Stomach (tissue), 9 donors: Measurements from ENCODE around the gene SCRG1. TPM values are rescaled to one million over a fixed set of nuclear protein-coding genes. Genes with fewer than 3 reads are reported as not detected.

Experiments used
- DNase-seq, 2 donors: peaks; one replicate each; pipeline versions ENCODE4 v3.0.0 to v3.0.0-alpha.2; 2013 to 2019
- H3K27ac ChIP-seq, 5 donors: fragments of 200-600 bp in 4 of 5; sonication (generic) in 4 of 5; one replicate each; pipeline ENCODE4 v1.5.1; 2013 to 2019; ENCODE audit warnings: mild to moderate bottlenecking in 1 of 5, moderate library complexity in 1 of 5
- H3K27me3 ChIP-seq, 3 donors: fragments of 200-600 bp; sonication (generic); one replicate each; pipeline ENCODE4 v1.5.1; 2017 to 2019; ENCODE audit warnings: mixed run types in 1 of 3
- H3K36me3 ChIP-seq, 4 donors: fragments of 200-600 bp; sonication (generic); 1 replicate in 3 of 4; 2 replicates in 1 of 4; pipeline ENCODE4 v1.5.1; 2016 to 2019
- H3K4me1 ChIP-seq, 4 donors: fragments of 200-600 bp; sonication (generic); one replicate each; pipeline ENCODE4 v1.5.1; 2016 to 2019
- H3K4me3 ChIP-seq, 4 donors: fragments of 200-600 bp; sonication (generic) in 3 of 4; one replicate each; pipeline ENCODE4 v1.5.1; 2016 to 2019; ENCODE audit warnings: mild to moderate bottlenecking in 1 of 4
- H3K9me3 ChIP-seq, 4 donors: fragments of 200-600 bp; sonication (generic); one replicate each; pipeline ENCODE4 v1.5.1; 2016 to 2019
- EP300 ChIP-seq: sonication (generic); formaldehyde crosslinking; IDR thresholded peaks from one replicate; pipeline ENCODE4 v1.6.1; 2017; ENCODE audit warnings: antibody characterized with exemption
- POLR2A ChIP-seq, 4 donors: fragments of 450-650 bp; IDR thresholded peaks; one replicate each; pipeline ENCODE4 v1.6.1; 2016; ENCODE audit warnings: antibody characterized with exemption in 4 of 4, control low read depth in 2 of 4, mild to moderate bottlenecking in 1 of 4, moderate library complexity in 1 of 4
- POLR2AphosphoS5 ChIP-seq, 3 donors: sonication (generic); formaldehyde crosslinking; IDR thresholded peaks; one replicate each; pipeline ENCODE4 v1.6.1; 2016; ENCODE audit warnings: antibody characterized with exemption in 3 of 3
- WGBS, 5 donors: extraction: QIAGEN DNeasy Blood & Tissue Kit in 3 of 5; methylation state at CpG; one replicate each; pipeline versions ENCODE4 v1.1.5 to v1.1.7; 2013 to 2018; 5-methylcytosine and 5-hydroxymethylcytosine counted together
- intact Hi-C: fragments of 100-400 bp; cut with DNase I; formaldehyde crosslinking; loops from one replicate; pipeline ENCODE4 v1.15.1; 2023; ENCODE audit warnings: low total_unique reads
- polyA plus RNA-seq, 3 donors: library from polyadenylated mRNA; stranded (reverse); fragments of 200-250 nt; gene quantifications; one replicate each; pipeline ENCODE4 v1.2.3, GENCODE V29; 2013
- total RNA-seq, 5 donors: library from RNA; depleted of rRNA; stranded (reverse); fragments of >200 nt; gene quantifications; one replicate each; pipeline versions ENCODE4 v1.1.0 to v1.2.3, GENCODE V29; 2014 to 2016
- TF ChIP-seq, protein P1 (sequence below), 7 experiments: fragments of 450-650 bp in 4 of 7; fragments of 200-600 bp in 3 of 7; sonication (generic) in 3 of 7; IDR thresholded peaks; one replicate each; pipeline ENCODE4 v1.5.1; 2016 to 2019; ENCODE audit warnings: antibody characterized with exemption in 7 of 7, control low read depth in 2 of 7, mild to moderate bottlenecking in 1 of 7
- donor health status: healthy with polysubstance abuse.
- donor health status: Bipolar disorder and iron deficiency.
- donor health status: healthy.

Gene SCRG1
- total and polyA plus RNA-seq, 8 donors, result 0.19 to 3.1 (median 0.92) TPM; not detected in 1

DNA sequence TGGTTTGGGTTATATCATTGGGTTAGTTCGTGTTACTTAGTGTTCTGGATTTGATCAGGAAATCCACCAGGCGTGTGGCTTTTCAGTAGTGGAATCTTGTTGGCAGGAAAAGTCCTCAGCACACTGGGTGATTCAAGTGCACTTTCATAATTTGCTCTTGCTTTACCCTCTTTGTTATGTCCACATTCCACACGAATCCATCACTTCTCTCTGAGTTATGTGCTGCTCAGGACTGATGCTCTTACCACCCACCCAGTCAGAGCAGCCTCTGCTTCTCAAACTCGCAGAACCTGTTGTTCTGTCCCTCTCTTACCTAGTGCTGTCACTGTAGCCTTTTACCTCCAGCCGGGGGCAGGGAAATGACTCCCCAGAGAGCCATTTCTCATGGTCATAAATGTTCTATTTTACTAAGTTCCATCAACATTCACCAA is 37.2 kb upstream of the SCRG1 start:
- peak in 1 of 2 donors; percentile 38 for DNase-seq
- TF ChIP-seq POLR2AphosphoS5 (IDR thresholded peaks at IDR 0.05) (no peak), POLR2A (IDR thresholded peaks at IDR 0.05) (no peak), EP300 (no peak)
- TF ChIP-seq, protein P1, sequence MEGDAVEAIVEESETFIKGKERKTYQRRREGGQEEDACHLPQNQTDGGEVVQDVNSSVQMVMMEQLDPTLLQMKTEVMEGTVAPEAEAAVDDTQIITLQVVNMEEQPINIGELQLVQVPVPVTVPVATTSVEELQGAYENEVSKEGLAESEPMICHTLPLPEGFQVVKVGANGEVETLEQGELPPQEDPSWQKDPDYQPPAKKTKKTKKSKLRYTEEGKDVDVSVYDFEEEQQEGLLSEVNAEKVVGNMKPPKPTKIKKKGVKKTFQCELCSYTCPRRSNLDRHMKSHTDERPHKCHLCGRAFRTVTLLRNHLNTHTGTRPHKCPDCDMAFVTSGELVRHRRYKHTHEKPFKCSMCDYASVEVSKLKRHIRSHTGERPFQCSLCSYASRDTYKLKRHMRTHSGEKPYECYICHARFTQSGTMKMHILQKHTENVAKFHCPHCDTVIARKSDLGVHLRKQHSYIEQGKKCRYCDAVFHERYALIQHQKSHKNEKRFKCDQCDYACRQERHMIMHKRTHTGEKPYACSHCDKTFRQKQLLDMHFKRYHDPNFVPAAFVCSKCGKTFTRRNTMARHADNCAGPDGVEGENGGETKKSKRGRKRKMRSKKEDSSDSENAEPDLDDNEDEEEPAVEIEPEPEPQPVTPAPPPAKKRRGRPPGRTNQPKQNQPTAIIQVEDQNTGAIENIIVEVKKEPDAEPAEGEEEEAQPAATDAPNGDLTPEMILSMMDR (IDR thresholded peaks at IDR 0.05), result no peak
- Histone ChIP-seq H3K36me3 (peaks cover 0 to 8% (median 0%) of the 10 kb centered on the region in 4 donors), H3K27me3 (no peaks in the 10 kb centered on the region), H3K4me3 (no peak overlapping the region), H3K9me3 (peaks cover 0 to 6% (median 3%) of the 10 kb centered on the region in 4 donors), H3K4me1 (peaks cover 0 to 14% (median 0%) of the 10 kb centered on the region in 4 donors), H3K27ac (peak overlapping the region in 1 of 5 donors; percentile 40)
- WGBS, 5 donors, result 52 to 69% (median 68%) methylated on average over 5 of the region's 5 CpGs
- intact Hi-C loops, result no loop called here

DNA sequence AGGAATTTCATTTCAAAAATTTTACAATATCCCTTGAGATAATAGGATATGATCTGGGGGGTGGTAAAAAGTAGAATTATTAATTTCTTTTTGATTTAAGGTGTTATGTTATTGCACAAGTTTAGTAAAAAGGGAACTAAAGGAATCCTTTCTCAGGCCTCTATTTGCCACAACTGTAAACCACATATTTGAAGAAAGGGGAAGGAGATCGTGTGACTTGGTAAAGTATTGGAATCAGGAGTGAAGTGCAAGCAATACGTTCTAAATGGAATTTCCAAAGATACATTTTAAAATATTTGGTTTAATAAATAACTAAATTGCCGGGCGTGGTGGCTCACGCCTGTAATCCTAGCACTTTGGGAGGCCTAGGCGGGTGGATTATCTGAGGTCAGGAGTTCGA is 35.3 kb upstream of the SCRG1 start:
- peaks cover 0 to 7% (median 0%) of the 10 kb centered on the region in 4 donors for H3K36me3 ChIP-seq
- 80 to 88% (median 83%) methylated on average over 7 of the region's 7 CpGs for WGBS, 5 donors

DNA sequence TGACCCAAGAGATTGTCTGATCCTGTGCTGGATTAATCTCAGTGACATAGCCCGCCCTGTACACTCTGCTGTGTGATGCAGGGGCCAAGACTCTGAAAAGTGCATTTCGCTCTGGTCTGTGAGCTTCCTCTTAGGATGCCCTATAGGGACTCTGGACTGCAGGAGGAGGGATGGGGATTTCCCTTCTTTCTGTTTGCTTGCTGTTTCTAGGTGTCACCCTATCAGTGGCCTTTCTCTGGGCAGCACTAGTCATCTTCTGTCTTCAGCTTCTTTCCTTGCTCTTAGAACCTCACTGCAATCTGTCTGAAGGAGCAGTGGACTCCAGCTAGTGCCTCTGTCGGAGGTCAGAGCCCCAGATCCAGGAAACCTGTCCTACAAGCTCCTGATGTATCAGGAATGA is 34.5 kb upstream of the SCRG1 start:
- TF ChIP-seq POLR2AphosphoS5 (IDR thresholded peaks at IDR 0.05) (no peak), EP300 (no peak), POLR2A (IDR thresholded peaks at IDR 0.05) (no peak)
- TF ChIP-seq, protein P1 (IDR thresholded peaks at IDR 0.05), result no peak
- Histone ChIP-seq H3K4me1 (peaks cover 0 to 14% (median 0%) of the 10 kb centered on the region in 4 donors), H3K27me3 (no peaks in the 10 kb centered on the region), H3K4me3 (no peak overlapping the region), H3K9me3 (no peaks in the 10 kb centered on the region), H3K36me3 (no peaks in the 10 kb centered on the region), H3K27ac (no peak overlapping the region)
- DNase-seq, result no peak
- WGBS, 5 donors, result 79 to 90% (median 85%) methylated on average over 3 of the region's 3 CpGs
- intact Hi-C loops, result no loop called here

More for the DNA sequence above, 35.3 kb upstream of the SCRG1 start:
- no peak for DNase-seq
- Histone ChIP-seq H3K4me1 (peaks cover 0 to 14% (median 0%) of the 10 kb centered on the region in 4 donors), H3K4me3 (no peak overlapping the region), H3K27me3 (no peaks in the 10 kb centered on the region), H3K27ac (no peak overlapping the region), H3K9me3 (peaks cover 0 to 6% (median 3%) of the 10 kb centered on the region in 4 donors)
- intact Hi-C loops, result no loop called here
- TF ChIP-seq POLR2AphosphoS5 (IDR thresholded peaks at IDR 0.05), result no peak
- TF ChIP-seq, protein P1 (IDR thresholded peaks at IDR 0.05), result no peak
- TF ChIP-seq POLR2A (IDR thresholded peaks at IDR 0.05), result no peak
- no peak for TF ChIP-seq EP300

DNA sequence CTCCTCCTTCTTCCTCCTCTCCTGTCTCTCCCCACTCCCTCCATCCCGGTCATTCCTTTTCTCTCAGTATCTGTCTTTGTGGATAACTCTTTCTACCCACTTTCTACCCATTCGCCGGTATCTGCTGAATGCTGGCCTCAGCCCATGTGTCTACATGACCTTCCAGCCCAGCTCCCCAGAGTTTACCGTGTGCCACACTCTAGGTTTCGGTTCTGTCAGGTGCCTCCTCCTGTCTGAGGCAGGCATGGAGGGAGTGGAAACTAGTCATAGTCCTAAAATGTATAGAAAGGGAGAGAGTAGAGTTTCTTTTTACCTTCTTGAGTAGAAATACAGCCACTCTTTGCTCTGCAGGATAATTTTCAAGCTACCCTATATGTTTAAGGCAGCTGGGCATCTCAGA is 33.5 kb upstream of the SCRG1 start:
- no peaks in the 10 kb centered on the region for H3K9me3 ChIP-seq
- peaks cover 0 to 12% (median 0%) of the 10 kb centered on the region in 4 donors for H3K4me1 ChIP-seq
- no peak overlapping the region for H3K27ac ChIP-seq
- intact Hi-C loops, result no loop called here
- no peaks in the 10 kb centered on the region for H3K36me3 ChIP-seq
- H3K4me3 ChIP-seq, result no peak overlapping the region
- 87 to 90% (median 88%) methylated on average over 5 of the region's 5 CpGs for WGBS, 5 donors
- H3K27me3 ChIP-seq, result no peaks in the 10 kb centered on the region
- TF ChIP-seq POLR2AphosphoS5 (IDR thresholded peaks at IDR 0.05) (no peak), EP300 (no peak), POLR2A (IDR thresholded peaks at IDR 0.05) (no peak)
- TF ChIP-seq, protein P1 (IDR thresholded peaks at IDR 0.05), result no peak
- DNase-seq, result no peak
